HL-60 (cell line): ENCODE data around the gene HAUS5.

Source experiments
- DNase-seq, 2 experiments: peaks; one replicate each; pipeline ENCODE4 v3.0.0-alpha.2; 2010 to 2020; ENCODE audit warnings: low read depth in 1 of 2, low spot score in 1 of 2
- H3K27ac ChIP-seq: fragments of 250-450 bp; sonication (Bioruptor Pico); replicated peaks from 2 replicates; pipeline ENCODE4 v1.5.1; 2020; ENCODE audit warnings: mild to moderate bottlenecking, moderate library complexity
- H3K27me3 ChIP-seq: fragments of 250-450 bp; sonication (Bioruptor Pico); 2 replicates; pipeline ENCODE4 v1.5.1; 2021; ENCODE audit warnings: mild to moderate bottlenecking, moderate library complexity; ENCODE audit not compliant: insufficient read depth, poor library complexity, severe bottlenecking
- H3K4me3 ChIP-seq: replicated peaks from 2 replicates; pipeline ENCODE4 v1.5.1; 2011; ENCODE audit warnings: mild to moderate bottlenecking, control low read depth, low read length; ENCODE audit not compliant: insufficient read depth
- CTCF ChIP-seq: IDR thresholded peaks from one replicate; pipeline ENCODE4 v1.5.1; 2011; ENCODE audit warnings: low read length, control low read depth, inconsistent platforms; ENCODE audit not compliant: insufficient read depth
- GABPA ChIP-seq: IDR thresholded peaks from 2 replicates; pipeline ENCODE4 v1.6.1; 2012; ENCODE audit warnings: low read depth
- POLR2AphosphoS5 ChIP-seq: IDR thresholded peaks from 2 replicates; pipeline ENCODE4 v1.6.1; 2012; ENCODE audit warnings: low read depth
- REST ChIP-seq: IDR thresholded peaks from 2 replicates; pipeline ENCODE4 v1.6.1; 2012; ENCODE audit warnings: low read depth; ENCODE audit not compliant: insufficient replicate concordance
- SPI1 ChIP-seq: IDR thresholded peaks from 2 replicates; pipeline ENCODE4 v1.6.1; 2012; ENCODE audit warnings: low read depth, mild to moderate bottlenecking, borderline replicate concordance

The HAUS5 gene

GRCh38 chr19:35621708-35622107, 9.2 kb downstream of the HAUS5 start:
- H3K27ac ChIP-seq = no peak overlapping the region

GRCh38 chr19:35622750-35623149, 10.2 kb downstream of the HAUS5 start:
- DNase-seq = no peak
- H3K27ac ChIP-seq = no peak overlapping the region
- no peaks in the 10 kb centered on the region for H3K27me3 ChIP-seq
- no peak for TF ChIP-seq CTCF
- TF ChIP-seq REST = no peak
- TF ChIP-seq SPI1 = no peak
- no peak for TF ChIP-seq GABPA
- TF ChIP-seq POLR2AphosphoS5 = no peak
- H3K4me3 ChIP-seq = no peak overlapping the region

More at GRCh38 chr19:35621708-35622107, 9.2 kb downstream of the HAUS5 start:
- no peak for TF ChIP-seq SPI1
- no peak for TF ChIP-seq REST
- no peak for TF ChIP-seq CTCF
- TF ChIP-seq POLR2AphosphoS5 = no peak
- TF ChIP-seq GABPA = no peak
- H3K4me3 ChIP-seq = no peak overlapping the region
- H3K27me3 ChIP-seq = no peaks in the 10 kb centered on the region
- no peak for DNase-seq

GRCh38 chr19:35623327-35624010, 10.9 kb downstream of the HAUS5 start:
- Histone ChIP-seq H3K27me3 (no peaks in the 10 kb centered on the region), H3K4me3 (no peak overlapping the region), H3K27ac (no peak overlapping the region)
- TF ChIP-seq CTCF = no peak
- TF ChIP-seq POLR2AphosphoS5 = no peak
- no peak for TF ChIP-seq SPI1
- no peak for TF ChIP-seq REST
- no peak for TF ChIP-seq GABPA
- no peak for DNase-seq
